Measurements from ENCODE around the gene TMEM132D.
"Not testable (repeated sequence)": the region's sequence is repeated elsewhere in the genome, so short reads cannot be mapped to it uniquely, and the experiment has no call there.

DNA sequence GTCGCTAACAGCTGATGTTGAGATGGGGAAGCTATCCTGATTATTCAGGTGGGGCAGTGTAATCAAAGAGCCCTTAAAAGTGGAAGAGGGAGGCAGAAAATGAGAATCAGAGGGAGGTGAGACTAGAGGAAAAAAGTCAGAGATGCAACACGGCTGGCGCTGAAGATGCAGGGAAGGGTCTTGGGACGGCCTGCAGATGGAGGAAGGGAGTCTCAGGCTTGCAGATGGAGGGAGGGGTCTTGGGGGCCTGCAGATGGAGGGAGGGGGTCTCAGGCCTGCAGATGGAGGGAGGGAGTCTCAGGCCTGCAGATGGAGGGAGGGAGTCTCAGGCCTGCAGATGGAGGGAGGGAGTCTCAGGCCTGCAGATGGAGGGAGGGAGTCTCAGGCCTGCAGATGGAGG lies 713.9 kb downstream of the TMEM132D start:
- TF ChIP-seq CTCF (conservative IDR thresholded peaks at IDR 0.05; ENCODE audit: low read length); EZH2phosphoT487 (IDR thresholded peaks at IDR 0.05; ENCODE audit: borderline replicate concordance, low read depth, low read length): not testable (repeated sequence)

Data from OCI-LY7 (cell line).